CD4-positive, alpha-beta T cell treated with Interleukin-17A for 1 hour (primary cell): ENCODE measurements around the gene NKAIN2.
"Not testable (repeated sequence)": the region's sequence is repeated elsewhere in the genome, so short reads cannot be mapped to it uniquely, and the experiment has no call there.

Experiments used
- DNase-seq: peaks from one replicate; pipeline ENCODE4 v3.0.0-alpha.2; 2020

Gene NKAIN2

GRCh38 chr6:124356276-124356810, 552.7 kb downstream of the NKAIN2 start:
- DNase-seq: no peak

- DNase-seq: no peak
These were observed 553.1 kb downstream of the NKAIN2 start for GRCh38 chr6:124356811-124357210.

GRCh38 chr6:124368131-124368530, 564.5 kb downstream of the NKAIN2 start:
- no peak for DNase-seq

GRCh38 chr6:124371974-124372475, 568.4 kb downstream of the NKAIN2 start:
- DNase-seq: no peak

- no peak for DNase-seq
These were observed 569.7 kb downstream of the NKAIN2 start for GRCh38 chr6:124373386-124373785.

- no peak for DNase-seq
These were observed 585.5 kb downstream of the NKAIN2 start for GRCh38 chr6:124389127-124389526.

- no peak for DNase-seq
These were observed 589.9 kb downstream of the NKAIN2 start for GRCh38 chr6:124393536-124393935.

- no peak for DNase-seq
These were observed 592.7 kb downstream of the NKAIN2 start for GRCh38 chr6:124396361-124396760.

GRCh38 chr6:124400261-124400999, 596.8 kb downstream of the NKAIN2 start:
- no peak for DNase-seq

GRCh38 chr6:124410425-124410824, 606.8 kb downstream of the NKAIN2 start:
- not testable (repeated sequence) for DNase-seq

GRCh38 chr6:124412657-124413056, 609.0 kb downstream of the NKAIN2 start:
- DNase-seq: not testable (repeated sequence)

- DNase-seq: no peak
These were observed 616.6 kb downstream of the NKAIN2 start for GRCh38 chr6:124420116-124420840.

GRCh38 chr6:124423621-124424020, 620.0 kb downstream of the NKAIN2 start:
- DNase-seq: no peak

- DNase-seq: no peak
These were observed 627.2 kb downstream of the NKAIN2 start for GRCh38 chr6:124430740-124431318.

- DNase-seq: no peak
These were observed 629.0 kb downstream of the NKAIN2 start for GRCh38 chr6:124432620-124433019.

GRCh38 chr6:124433387-124434160, 629.9 kb downstream of the NKAIN2 start:
- DNase-seq: no peak

GRCh38 chr6:124434421-124434820, 630.8 kb downstream of the NKAIN2 start:
- no peak for DNase-seq

- no peak for DNase-seq
These were observed 633.1 kb downstream of the NKAIN2 start for GRCh38 chr6:124436803-124437202.

- DNase-seq: no peak
These were observed 634.9 kb downstream of the NKAIN2 start for GRCh38 chr6:124438546-124439065.

- no peak for DNase-seq
These were observed 637.8 kb downstream of the NKAIN2 start for GRCh38 chr6:124441450-124441849.

GRCh38 chr6:124443541-124443940, 639.9 kb downstream of the NKAIN2 start:
- DNase-seq: no peak

GRCh38 chr6:124445581-124445980, 641.9 kb downstream of the NKAIN2 start:
- no peak for DNase-seq
